ENCODE results near the gene BRICD5. TPM values are rescaled to one million over a fixed set of nuclear protein-coding genes. Genes with fewer than 3 reads are reported as not detected.
"Not testable (repeated sequence)": the region's sequence is repeated elsewhere in the genome, so short reads cannot be mapped to it uniquely, and the experiment has no call there.

The BRICD5 gene
- total and polyA plus RNA-seq, 7 donors: 1.8 to 21.3 (median 4.8) TPM; not detected in 2

- Histone ChIP-seq H3K4me3 (peak overlapping the region; percentile 83 to 89 (median 88)), H3K9me3 (no peaks in the 10 kb centered on the region), H3K36me3 (peaks cover 13 to 31% (median 20%) of the 10 kb centered on the region in 4 donors), H3K4me1 (peaks cover 0 to 20% (median 18%) of the 10 kb centered on the region in 4 donors), H3K27ac (peak overlapping the region; percentile 97 to 100 (median 98)), H3K27me3 (no peaks in the 10 kb centered on the region)
- 84 to 85% methylated on average over 13 of the region's 13 CpGs for WGBS, 2 donors
- intact Hi-C loops (cut with DNase I): loop anchor here (2.0 to 5.0 kb wide), 2 partner anchors 48 kb away; partner anchors contain the start of gene ECI1
- DNase-seq: no peak
- no peak for TF ChIP-seq POLR2AphosphoS5 (IDR thresholded peaks at IDR 0.05)
- no peak for TF ChIP-seq EP300 (IDR thresholded peaks at IDR 0.05)
- no peak for TF ChIP-seq POLR2A (IDR thresholded peaks at IDR 0.05)
- TF ChIP-seq CTCF (IDR thresholded peaks at IDR 0.05): no peak
These were observed 6.1 kb downstream of the BRICD5 start for GRCh38 chr16:2204416-2205103.

GRCh38 chr16:2203119-2203688 is 7.5 kb downstream of the BRICD5 start:
- H3K27me3 ChIP-seq; H3K27ac ChIP-seq; intact Hi-C loops (cut with DNase I); H3K4me3 ChIP-seq; DNase-seq; H3K9me3 ChIP-seq: not testable (repeated sequence)
- Histone ChIP-seq H3K4me1 (peaks cover 0 to 20% (median 18%) of the 10 kb centered on the region in 4 donors), H3K36me3 (peaks cover 5 to 17% (median 11%) of the 10 kb centered on the region in 4 donors)
- WGBS, 2 donors: 94 to 96% methylated on average over 8 of the region's 8 CpGs

- H3K4me1 ChIP-seq: peaks cover 0 to 22% (median 18%) of the 10 kb centered on the region in 4 donors
- H3K27me3 ChIP-seq: peaks cover 20 to 32% (median 27%) of the 10 kb centered on the region in 3 donors
- no peaks in the 10 kb centered on the region for H3K9me3 ChIP-seq
- intact Hi-C loops (cut with DNase I): no loop called here
- TF ChIP-seq POLR2AphosphoS5 (IDR thresholded peaks at IDR 0.05) (no peak), POLR2A (IDR thresholded peaks at IDR 0.05) (no peak), CTCF (IDR thresholded peaks at IDR 0.05) (no peak)
- 86 to 89% methylated on average over 6 of the region's 6 CpGs for WGBS, 2 donors
- H3K4me3 ChIP-seq: no peak overlapping the region
- H3K27ac ChIP-seq: no peak overlapping the region
- no peaks in the 10 kb centered on the region for H3K36me3 ChIP-seq
- no peak for DNase-seq
These were observed 10.3 kb downstream of the BRICD5 start for GRCh38 chr16:2200313-2200712.

- H3K27ac ChIP-seq: no peak overlapping the region
- H3K9me3 ChIP-seq: no peaks in the 10 kb centered on the region
- intact Hi-C loops (cut with DNase I): no loop called here
- DNase-seq: no peak
- 66 to 70% methylated on average over 14 of the region's 14 CpGs for whole genome bisulfite sequencing, 2 donors
- H3K4me3 ChIP-seq: no peak overlapping the region
- no peak for TF ChIP-seq EP300 (IDR thresholded peaks at IDR 0.05)
- TF ChIP-seq POLR2AphosphoS5 (IDR thresholded peaks at IDR 0.05): no peak
- TF ChIP-seq CTCF (IDR thresholded peaks at IDR 0.05): no peak
- TF ChIP-seq POLR2A (IDR thresholded peaks at IDR 0.05): no peak
- peaks cover 26 to 38% (median 34%) of the 10 kb centered on the region in 3 donors for H3K27me3 ChIP-seq
- no peaks in the 10 kb centered on the region for H3K36me3 ChIP-seq
- peaks cover 0 to 22% (median 21%) of the 10 kb centered on the region in 4 donors for H3K4me1 ChIP-seq
These were observed 11.0 kb downstream of the BRICD5 start for GRCh38 chr16:2199621-2200139.

GRCh38 chr16:2199095-2199494 is 11.6 kb downstream of the BRICD5 start:
- 69 to 77% methylated on average over 5 of the region's 5 CpGs for WGBS, 2 donors
- intact Hi-C loops (cut with DNase I): no loop called here

More at GRCh38 chr16:2199095-2199494, 11.6 kb downstream of the BRICD5 start:
- Histone ChIP-seq H3K4me3 (no peak overlapping the region), H3K4me1 (peaks cover 0 to 21% (median 18%) of the 10 kb centered on the region in 4 donors), H3K27me3 (peaks cover 27 to 44% (median 39%) of the 10 kb centered on the region in 3 donors), H3K27ac (no peak overlapping the region), H3K36me3 (no peaks in the 10 kb centered on the region), H3K9me3 (no peaks in the 10 kb centered on the region)
- DNase-seq: no peak
- TF ChIP-seq POLR2AphosphoS5 (IDR thresholded peaks at IDR 0.05) (no peak), EP300 (IDR thresholded peaks at IDR 0.05) (no peak), CTCF (IDR thresholded peaks at IDR 0.05) (no peak), POLR2A (IDR thresholded peaks at IDR 0.05) (no peak)

All from sigmoid colon (tissue), 7 donors.